GM21423 (cell line): ENCODE data around the gene EFCAB8.
"Not testable (repeated sequence)": the region's sequence is repeated elsewhere in the genome, so short reads cannot be mapped to it uniquely, and the experiment has no call there.

Experiments
- ATAC-seq: cut with Tn5 transposase; IDR thresholded peaks from one replicate; pipeline ENCODE4 v1.9.1; 2021; ENCODE audit warnings: mild to moderate bottlenecking, moderate library complexity; ENCODE audit not compliant: unreplicated experiment

The EFCAB8 gene

GRCh38 chr20:32969356-32970114 is 110.8 kb downstream of the EFCAB8 start:
- ATAC-seq = no peak

GRCh38 chr20:32970115-32970972 is 111.6 kb downstream of the EFCAB8 start:
- ATAC-seq = no peak

DNA sequence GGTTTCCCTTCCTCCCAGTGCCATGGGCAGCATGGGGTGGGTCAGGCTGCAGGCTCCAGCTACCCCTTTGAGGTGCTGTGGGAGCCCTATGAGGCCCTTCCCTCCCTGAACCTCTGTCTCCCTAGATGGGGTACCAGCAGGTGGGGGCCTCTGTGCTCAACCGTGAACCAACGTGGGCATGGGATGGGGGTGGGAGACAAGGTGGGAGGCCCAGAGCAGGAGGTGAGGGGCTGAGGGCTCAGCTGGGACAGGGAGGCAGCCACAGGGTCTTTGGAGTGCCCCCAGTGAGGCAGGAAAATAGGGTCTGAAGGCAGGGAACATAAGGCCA is 112.2 kb downstream of the EFCAB8 start:
- no peak for ATAC-seq

DNA sequence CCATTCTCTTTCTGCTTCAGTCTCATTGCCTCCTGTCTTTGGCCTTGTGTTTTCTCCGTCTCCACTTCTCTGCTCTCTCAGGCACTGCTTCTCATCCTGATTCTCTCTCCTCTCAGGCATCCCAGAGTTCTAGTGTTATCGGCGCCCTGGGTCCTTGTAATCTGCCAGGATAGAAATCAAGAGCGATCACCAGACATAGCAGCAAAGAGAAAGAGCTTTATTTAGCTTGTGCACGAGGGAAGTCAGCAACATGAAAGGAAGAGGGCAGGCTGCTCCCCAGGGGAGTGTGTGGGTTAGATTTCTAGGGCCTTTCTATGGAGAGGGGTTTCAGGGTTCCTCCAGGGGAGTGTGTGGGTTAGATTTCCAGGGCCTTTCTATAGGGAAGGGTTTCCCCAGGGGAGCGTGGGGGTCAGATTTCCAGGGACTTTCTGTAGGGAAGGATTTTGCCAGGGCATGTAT is 113.0 kb downstream of the EFCAB8 start:
- ATAC-seq = peak; percentile 30

DNA sequence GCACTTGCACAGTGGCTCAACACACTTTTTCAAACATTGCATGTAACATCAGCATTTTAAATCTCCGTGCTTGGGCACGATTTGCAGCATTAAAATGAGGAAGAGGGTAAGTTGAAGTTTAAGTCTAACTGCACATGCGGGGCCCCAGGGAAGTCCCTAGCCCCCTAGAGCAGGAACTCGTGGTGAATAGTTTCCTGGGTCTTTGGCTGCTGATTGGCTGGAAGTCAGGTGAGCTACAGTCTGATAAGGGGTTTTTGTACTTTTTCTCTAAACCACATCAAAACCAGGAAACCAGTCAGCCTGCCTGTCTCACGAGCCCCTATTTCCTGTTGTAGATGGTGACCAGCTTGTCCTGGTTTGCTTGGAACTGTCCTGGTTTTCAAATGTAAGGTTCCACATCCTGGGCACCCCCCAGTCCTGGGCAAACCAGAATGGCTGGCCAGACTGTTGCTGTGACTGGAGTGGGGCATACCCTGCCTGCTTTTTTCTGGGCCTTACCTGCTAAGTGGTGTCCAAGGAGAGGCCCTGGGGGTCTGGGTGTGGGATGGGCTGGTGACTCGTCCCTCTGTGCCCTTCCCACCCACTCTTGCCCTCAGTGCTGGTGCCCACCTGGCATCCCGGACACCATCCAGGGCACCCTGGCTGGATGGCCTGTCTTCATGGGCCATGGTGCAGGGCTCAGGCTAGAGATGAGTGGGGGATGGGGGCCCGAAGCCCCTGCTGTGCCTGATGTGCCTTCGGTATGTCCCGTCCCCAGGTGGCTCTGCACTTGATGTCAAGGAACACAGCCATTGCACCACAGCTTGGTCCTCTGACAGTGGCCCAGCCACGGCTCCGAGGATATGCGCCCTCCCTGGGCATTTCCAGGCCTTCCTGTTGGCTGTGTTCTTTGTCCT is 113.7 kb downstream of the EFCAB8 start:
- peak; percentile 81 for ATAC-seq

DNA sequence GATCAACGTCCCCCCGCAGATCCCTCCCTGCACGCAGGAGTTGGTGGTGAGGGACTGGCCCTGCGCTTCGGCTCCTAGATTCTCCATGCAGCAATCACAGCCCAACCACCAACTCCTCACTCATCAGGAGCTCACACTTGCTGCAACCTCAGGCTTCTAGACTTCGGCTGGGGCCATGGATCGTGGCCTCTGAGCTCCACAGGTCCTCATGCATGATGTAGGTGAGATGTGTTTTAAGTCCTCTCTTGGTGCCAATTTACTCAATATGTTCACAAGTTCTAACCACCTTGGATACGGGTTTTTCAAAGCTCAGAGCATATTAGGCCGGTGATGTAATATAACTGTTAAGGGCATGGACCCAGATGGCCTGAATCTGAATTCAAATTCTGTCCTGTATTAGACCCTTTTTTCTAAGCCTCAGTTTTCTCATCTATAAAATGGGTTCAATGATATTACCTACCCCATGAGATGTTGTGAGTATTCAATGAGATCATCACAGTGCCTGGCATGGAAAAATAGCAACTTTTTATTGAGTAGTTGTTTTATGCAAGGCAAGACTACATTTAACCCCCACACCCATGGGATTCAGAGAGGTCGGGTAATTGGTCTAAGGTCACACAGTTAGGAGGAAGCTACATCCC is 114.5 kb downstream of the EFCAB8 start:
- no peak for ATAC-seq

- not testable (repeated sequence) for ATAC-seq
These were observed 115.7 kb downstream of the EFCAB8 start for GRCh38 chr20:32974204-32975064.

- not testable (repeated sequence) for ATAC-seq
These were observed 116.4 kb downstream of the EFCAB8 start for GRCh38 chr20:32975121-32975520.

GRCh38 chr20:32975698-32976674 is 117.3 kb downstream of the EFCAB8 start:
- ATAC-seq = no peak

DNA sequence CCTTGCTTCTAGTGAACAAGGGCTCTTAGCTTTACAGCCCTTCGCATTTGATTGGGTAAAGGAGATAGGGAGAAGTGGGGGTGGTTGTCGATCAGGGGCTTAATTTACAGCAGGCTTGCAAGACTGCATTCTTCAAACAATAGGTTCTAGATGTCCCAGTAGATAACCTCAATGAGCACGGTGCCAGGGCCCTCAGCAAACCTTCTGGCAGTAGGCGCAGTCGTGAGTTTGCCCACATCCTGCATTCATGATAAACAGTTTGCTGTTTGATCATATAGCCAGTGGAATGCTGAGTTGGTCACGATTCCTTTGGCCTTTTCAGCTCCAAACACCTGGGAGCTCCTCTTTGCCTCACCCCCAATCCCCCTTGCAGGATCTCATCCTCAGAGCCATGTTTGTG is 118.0 kb downstream of the EFCAB8 start:
- no peak for ATAC-seq

DNA sequence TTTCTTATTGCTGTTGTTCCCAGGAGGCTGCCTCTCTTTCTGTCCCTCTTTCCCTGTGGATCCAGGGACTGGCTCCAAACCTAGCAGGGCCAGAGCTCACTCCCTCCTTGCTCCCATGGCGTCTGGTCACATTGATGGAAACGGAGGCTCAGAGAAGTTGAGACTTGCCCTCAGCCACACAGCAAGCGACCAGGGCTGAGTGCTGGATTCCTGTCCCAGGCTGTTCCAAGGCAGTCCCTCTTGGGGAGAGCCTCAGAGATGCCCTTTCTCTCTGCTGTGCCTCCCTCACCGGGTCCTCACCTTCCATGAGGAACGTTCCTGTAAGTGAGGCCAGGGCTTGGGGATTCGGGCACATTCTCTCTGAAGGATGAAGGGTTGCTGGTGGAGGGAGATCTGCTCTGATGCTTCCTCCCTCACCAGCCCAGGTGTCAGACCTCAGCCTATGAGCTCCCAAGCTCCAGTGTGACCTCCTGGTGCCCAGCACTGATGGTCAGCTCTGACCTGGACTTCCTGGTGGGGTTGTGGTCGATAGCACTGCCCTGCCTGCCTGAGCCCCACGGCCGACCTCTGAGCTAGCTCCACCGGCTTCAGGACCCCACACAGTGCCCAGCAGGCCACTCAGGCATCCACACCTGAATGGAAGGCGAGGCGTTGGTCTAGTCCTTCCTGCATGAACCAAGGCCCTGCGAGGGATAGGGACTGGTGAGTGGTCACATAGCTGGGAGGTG is 118.7 kb downstream of the EFCAB8 start:
- ATAC-seq = no peak

GRCh38 chr20:32978009-32978335 is 119.2 kb downstream of the EFCAB8 start:
- ATAC-seq = no peak

- ATAC-seq = no peak
These were observed 120.7 kb downstream of the EFCAB8 start for GRCh38 chr20:32979201-32979998.

DNA sequence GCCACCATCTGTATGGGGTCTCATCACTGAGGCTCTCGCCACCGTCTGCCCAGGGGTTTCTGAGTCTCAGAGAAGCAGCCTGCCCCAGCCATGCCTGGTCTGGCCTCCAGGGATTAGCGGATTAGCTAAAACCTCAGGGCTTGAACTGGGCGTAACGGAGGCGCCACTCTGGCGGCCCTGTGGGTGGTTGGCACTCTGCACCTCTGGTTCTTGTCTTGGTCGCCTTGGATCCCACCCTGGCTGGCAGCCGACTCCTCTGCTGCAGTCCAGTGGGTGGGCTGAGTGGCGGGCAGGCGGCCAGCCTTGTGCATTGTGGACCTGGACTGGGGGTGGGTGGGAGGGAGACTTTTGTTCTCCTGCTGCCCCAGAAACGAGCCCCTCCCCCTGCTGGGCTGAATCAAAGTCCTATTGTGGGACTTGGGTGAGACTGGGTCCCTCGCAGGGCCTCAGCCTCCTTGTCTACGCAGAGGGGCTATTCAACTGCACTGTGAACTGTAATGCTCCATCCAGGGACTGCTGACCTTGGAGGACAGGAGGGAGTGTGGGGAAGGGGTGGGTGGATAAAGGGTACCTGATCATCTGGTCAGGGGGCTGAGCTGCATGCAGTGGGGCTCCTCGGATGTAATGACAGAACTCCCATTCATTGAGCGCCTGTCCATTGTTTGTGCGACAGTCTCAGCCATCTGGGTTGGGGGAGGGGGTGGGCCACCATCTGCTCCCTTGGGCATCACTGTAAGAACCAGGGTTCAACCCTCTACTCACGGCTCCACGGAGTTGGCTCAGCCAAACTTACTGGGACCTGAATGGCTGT is 121.6 kb downstream of the EFCAB8 start:
- no peak for ATAC-seq

DNA sequence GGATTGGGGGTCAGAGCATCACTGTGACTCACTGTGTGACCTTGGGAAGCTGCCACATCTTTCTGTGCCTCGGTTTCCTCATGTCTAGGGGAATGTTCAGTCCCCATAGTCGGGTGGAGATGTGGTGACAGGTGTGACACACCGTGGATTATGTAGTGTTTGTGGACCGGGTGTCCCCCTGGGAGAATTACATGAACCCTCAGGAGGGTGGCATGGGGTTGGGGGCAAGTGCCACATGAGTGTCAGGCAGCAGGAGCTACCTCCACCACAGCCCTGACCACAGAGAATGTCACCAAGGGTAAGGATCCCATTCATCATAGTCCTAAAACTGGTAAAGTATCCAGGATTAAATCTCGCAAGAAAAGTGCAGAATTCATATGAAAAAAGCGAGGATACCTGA is 122.3 kb downstream of the EFCAB8 start:
- ATAC-seq = no peak
